ENCODE measurements around the gene NLRP1.

The NLRP1 gene

GRCh38 chr17:5480962-5481361 lies 103.3 kb downstream of the NLRP1 start:
- DNase-seq: no peak

GRCh38 chr17:5478992-5479391 lies 105.3 kb downstream of the NLRP1 start:
- DNase-seq: no peak

GRCh38 chr17:5473906-5474305 lies 110.4 kb downstream of the NLRP1 start:
- DNase-seq: no peak

- no peak for DNase-seq
Observed at GRCh38 chr17:5472511-5472910, 111.8 kb downstream of the NLRP1 start.

- DNase-seq: no peak
Observed at GRCh38 chr17:5468075-5468473, 116.2 kb downstream of the NLRP1 start.

GRCh38 chr17:5467416-5467815 lies 116.9 kb downstream of the NLRP1 start:
- DNase-seq: no peak

- DNase-seq: no peak
Observed at GRCh38 chr17:5466295-5466694, 118.0 kb downstream of the NLRP1 start.

- no peak for DNase-seq
Observed at GRCh38 chr17:5464717-5465507, 119.4 kb downstream of the NLRP1 start.
